Prostate gland (tissue), 2 donors: Measurements from ENCODE around the gene HEG1. TPM values are rescaled to one million over a fixed set of nuclear protein-coding genes. Genes with fewer than 3 reads are reported as not detected.
A peak's percentile ranks its signal among the peaks of the same experiment; 100 is the strongest.

Experiments
- DNase-seq: peaks from one replicate; pipeline ENCODE4 v3.0.0-alpha.2; 2019; ENCODE audit warnings: low spot score
- H3K27ac ChIP-seq, 2 donors: fragments of 200-600 bp; sonication (generic); 2 replicates each; pipeline ENCODE4 v1.5.1; 2017 to 2019
- H3K27me3 ChIP-seq: fragments of 200-600 bp; sonication (generic); replicated peaks from 2 replicates; pipeline ENCODE4 v1.5.1; 2019; ENCODE audit not compliant: insufficient read depth
- H3K36me3 ChIP-seq, 2 donors: fragments of 200-600 bp; sonication (generic); 1 replicate in 1 of 2; 2 replicates in 1 of 2; pipeline versions ENCODE4 v1.5.1 to v1.8.1; 2017 to 2019
- H3K4me1 ChIP-seq: fragments of 200-600 bp; sonication (generic); replicated peaks from 2 replicates; pipeline ENCODE4 v1.5.1; 2019
- H3K4me3 ChIP-seq, 2 donors: fragments of 200-600 bp; sonication (generic); 2 replicates each; pipeline ENCODE4 v1.5.1; 2017 to 2019
- H3K9me3 ChIP-seq: fragments of 200-600 bp; sonication (generic); 2 replicates; pipeline ENCODE4 v1.5.1; 2017
- CTCF ChIP-seq, 4 experiments: fragments of 200-600 bp in 2 of 4; fragments of 450-650 bp in 2 of 4; sonication (generic) in 2 of 4; IDR thresholded peaks; 1 replicate in 3 of 4; 2 replicates in 1 of 4; pipeline ENCODE4 v1.5.1; 2016 to 2019; ENCODE audit warnings: antibody characterized with exemption in 4 of 4, mild to moderate bottlenecking in 2 of 4, moderate library complexity in 2 of 4
- POLR2A ChIP-seq: fragments of 450-650 bp; IDR thresholded peaks from one replicate; pipeline ENCODE4 v1.6.1; 2016; ENCODE audit warnings: antibody characterized with exemption, mild to moderate bottlenecking
- POLR2AphosphoS5 ChIP-seq: sonication (generic); formaldehyde crosslinking; IDR thresholded peaks from one replicate; pipeline ENCODE4 v1.6.1; 2017; ENCODE audit warnings: antibody characterized with exemption
- whole genome bisulfite sequencing: methylation state at CpG from one replicate; pipeline ENCODE4 v1.1.5; 2018; 5-methylcytosine and 5-hydroxymethylcytosine counted together
- intact Hi-C: fragments of 100-400 bp; cut with DNase I; formaldehyde crosslinking; loops from one replicate; pipeline ENCODE4 v1.14.2; 2022
- total RNA-seq, 2 donors: library from RNA; depleted of rRNA; stranded (reverse); fragments of >200 nt; gene quantifications; one replicate each; pipeline ENCODE4 v1.1.0, GENCODE V29; 2016

The HEG1 gene
- total RNA-seq, 2 donors from 2014 or later = 27.5 to 130 TPM

GRCh38 chr3:124976383-124976782 is 79.4 kb downstream of the HEG1 start:
- H3K4me3 ChIP-seq = no peak overlapping the region
- H3K9me3 ChIP-seq = no peaks in the 10 kb centered on the region
- DNase-seq = no peak
- 94% methylated on average over 6 of the region's 6 CpGs for WGBS
- TF ChIP-seq POLR2AphosphoS5 (no peak), POLR2A (no peak), CTCF (IDR thresholded peaks at IDR 0.05) (no peak)
- intact Hi-C loops = no loop called here
- H3K36me3 ChIP-seq = no peaks in the 10 kb centered on the region
- H3K27ac ChIP-seq = no peak overlapping the region
- no peaks in the 10 kb centered on the region for H3K4me1 ChIP-seq
- H3K27me3 ChIP-seq = no peaks in the 10 kb centered on the region

GRCh38 chr3:124974691-124975090 is 81.1 kb downstream of the HEG1 start:
- no peak for TF ChIP-seq POLR2A
- no peak for TF ChIP-seq POLR2AphosphoS5
- TF ChIP-seq CTCF (IDR thresholded peaks at IDR 0.05) = no peak
- 94% methylated on average over 2 of the region's 2 CpGs for WGBS
- Histone ChIP-seq H3K36me3 (no peaks in the 10 kb centered on the region), H3K4me3 (no peak overlapping the region), H3K27me3 (no peaks in the 10 kb centered on the region), H3K9me3 (no peaks in the 10 kb centered on the region), H3K27ac (no peak overlapping the region), H3K4me1 (no peaks in the 10 kb centered on the region)
- intact Hi-C loops = no loop called here
- DNase-seq = no peak

GRCh38 chr3:124973290-124973689 is 82.5 kb downstream of the HEG1 start:
- no peak for TF ChIP-seq CTCF (IDR thresholded peaks at IDR 0.05)
- no peak for TF ChIP-seq POLR2AphosphoS5
- TF ChIP-seq POLR2A = no peak
- H3K4me3 ChIP-seq = no peak overlapping the region
- no peaks in the 10 kb centered on the region for H3K9me3 ChIP-seq
- no peak overlapping the region for H3K27ac ChIP-seq
- no peaks in the 10 kb centered on the region for H3K4me1 ChIP-seq
- H3K36me3 ChIP-seq = no peaks in the 10 kb centered on the region
- intact Hi-C loops = no loop called here
- no peak for DNase-seq
- H3K27me3 ChIP-seq = no peaks in the 10 kb centered on the region

GRCh38 chr3:124972457-124972856 is 83.3 kb downstream of the HEG1 start:
- TF ChIP-seq POLR2AphosphoS5 = peak; percentile 87
- no peak for TF ChIP-seq POLR2A
- no peak for TF ChIP-seq CTCF (IDR thresholded peaks at IDR 0.05)
- intact Hi-C loops = no loop called here
- H3K27ac ChIP-seq = no peak overlapping the region
- 35% methylated on average over 3 of the region's 3 CpGs for WGBS
- no peaks in the 10 kb centered on the region for H3K27me3 ChIP-seq
- no peaks in the 10 kb centered on the region for H3K36me3 ChIP-seq
- H3K4me3 ChIP-seq = no peak overlapping the region
- peak; percentile 34 for DNase-seq
- no peaks in the 10 kb centered on the region for H3K4me1 ChIP-seq
- H3K9me3 ChIP-seq = no peaks in the 10 kb centered on the region

- 93% methylated on average over 18 of the region's 18 CpGs for WGBS
- Histone ChIP-seq H3K9me3 (no peaks in the 10 kb centered on the region), H3K36me3 (no peaks in the 10 kb centered on the region), H3K4me1 (no peaks in the 10 kb centered on the region), H3K27ac (no peak overlapping the region), H3K4me3 (no peak overlapping the region), H3K27me3 (no peaks in the 10 kb centered on the region)
- intact Hi-C loops = no loop called here
- no peak for DNase-seq
- TF ChIP-seq POLR2A (no peak), POLR2AphosphoS5 (no peak), CTCF (IDR thresholded peaks at IDR 0.05) (no peak)
These were observed 85.7 kb downstream of the HEG1 start for GRCh38 chr3:124969963-124970722.
